Neuronal stem cell (in vitro differentiated cells): ENCODE results near the gene SUSD1.

Source experiments
- DNase-seq: peaks from one replicate; pipeline ENCODE4 v3.0.0-alpha.2; 2013; ENCODE audit warnings: low spot score
- H2AFZ ChIP-seq: one replicate; pipeline ENCODE4 v1.6.1; 2013; ENCODE audit warnings: mild to moderate bottlenecking, low read length, inconsistent platforms
- H2AK5ac ChIP-seq: 2 replicates; pipeline ENCODE4 v1.6.1; 2013; ENCODE audit warnings: low read depth, mild to moderate bottlenecking, inconsistent platforms, low read length, moderate library complexity, mixed read lengths
- H2BK120ac ChIP-seq: 2 replicates; pipeline ENCODE4 v1.6.1; 2013; ENCODE audit warnings: low read depth, mild to moderate bottlenecking, inconsistent platforms, low read length, moderate library complexity, mixed read lengths
- H2BK12ac ChIP-seq: one replicate; pipeline ENCODE4 v1.6.1; 2013; ENCODE audit warnings: low read length, inconsistent platforms
- H2BK15ac ChIP-seq: 2 replicates; pipeline ENCODE4 v1.6.1; 2013; ENCODE audit warnings: mild to moderate bottlenecking, low read length, inconsistent platforms, mixed read lengths
- H2BK5ac ChIP-seq: one replicate; pipeline ENCODE4 v1.6.1; 2013; ENCODE audit warnings: inconsistent platforms, mild to moderate bottlenecking, low read length, moderate library complexity
- H3K14ac ChIP-seq: one replicate; pipeline ENCODE4 v1.6.1; 2013; ENCODE audit warnings: low read length, inconsistent platforms
- H3K18ac ChIP-seq: 2 replicates; pipeline ENCODE4 v1.6.1; 2013; ENCODE audit warnings: low read length, inconsistent platforms
- H3K23ac ChIP-seq: 2 replicates; pipeline ENCODE4 v1.6.1; 2013; ENCODE audit warnings: low read depth, mild to moderate bottlenecking, mixed read lengths, low read length, inconsistent platforms; ENCODE audit not compliant: poor library complexity
- H3K27ac ChIP-seq: replicated peaks from 3 replicates; pipeline ENCODE4 v1.5.1; 2013; ENCODE audit warnings: low read length, inconsistent platforms
- H3K27me3 ChIP-seq, 3 experiments: 2 replicates each; pipeline ENCODE4 v1.6.1; 2013; ENCODE audit warnings: low read length in 3 of 3, mild to moderate bottlenecking in 2 of 3, inconsistent platforms in 1 of 3, low read depth in 1 of 3, mixed read lengths in 1 of 3, moderate library complexity in 1 of 3; ENCODE audit not compliant: control insufficient read depth in 3 of 3, insufficient read depth in 3 of 3
- H3K36me3 ChIP-seq, 2 donors: replicated peaks in 1 of 2; 2 replicates each; pipeline ENCODE4 v1.6.1; 2013; ENCODE audit warnings: low read length in 2 of 2; ENCODE audit not compliant: control insufficient read depth in 2 of 2, insufficient read depth in 2 of 2
- H3K4ac ChIP-seq: 2 replicates; pipeline ENCODE4 v1.6.1; 2013; ENCODE audit warnings: inconsistent platforms, mild to moderate bottlenecking, low read length, moderate library complexity
- H3K4me1 ChIP-seq, 2 donors: 1 replicate in 1 of 2; 2 replicates in 1 of 2; pipeline ENCODE4 v1.6.1; 2013; ENCODE audit warnings: low read length in 2 of 2, low read depth in 1 of 2; ENCODE audit not compliant: control insufficient read depth in 2 of 2, insufficient read depth in 1 of 2
- H3K4me2 ChIP-seq: one replicate; pipeline ENCODE4 v1.6.1; 2013; ENCODE audit warnings: mild to moderate bottlenecking, low read length, inconsistent platforms; ENCODE audit not compliant: insufficient read depth, poor library complexity, severe bottlenecking
- H3K4me3 ChIP-seq, 2 donors: 2 replicates each; pipeline ENCODE4 v1.5.1; 2013; ENCODE audit warnings: low read length in 2 of 2, mild to moderate bottlenecking in 2 of 2, inconsistent platforms in 1 of 2, moderate library complexity in 1 of 2
- H3K79me1 ChIP-seq: one replicate; pipeline ENCODE4 v1.6.1; 2013; ENCODE audit warnings: low read depth, mild to moderate bottlenecking, inconsistent platforms, low read length, moderate library complexity
- H3K9ac ChIP-seq: one replicate; pipeline ENCODE4 v1.6.1; 2013; ENCODE audit warnings: mild to moderate bottlenecking, low read depth, low read length, inconsistent platforms; ENCODE audit not compliant: poor library complexity
- H3K9me3 ChIP-seq, 2 donors: replicated peaks in 1 of 2; 2 replicates each; pipeline versions ENCODE3 to v1.6.1; 2013; ENCODE audit warnings: low read length in 2 of 2, mild to moderate bottlenecking in 2 of 2, inconsistent platforms in 1 of 2, low read depth in 1 of 2, mixed read lengths in 1 of 2, moderate library complexity in 1 of 2; ENCODE audit not compliant: control insufficient read depth in 2 of 2, insufficient read depth in 1 of 2
- H4K8ac ChIP-seq: one replicate; pipeline ENCODE4 v1.6.1; 2013; ENCODE audit warnings: low read depth, mild to moderate bottlenecking, inconsistent platforms, low read length, moderate library complexity
- H4K91ac ChIP-seq: one replicate; pipeline ENCODE4 v1.6.1; 2013; ENCODE audit warnings: low read length, low read depth, mild to moderate bottlenecking, inconsistent platforms; ENCODE audit not compliant: poor library complexity
- WGBS, 2 donors: extraction: QIAGEN DNeasy Blood & Tissue Kit; methylation state at CpG; one replicate each; pipeline ENCODE4 v1.1.7; 2013; ENCODE audit warnings: missing lambda C conversion rate in 2 of 2, mixed read lengths in 1 of 2; ENCODE audit not compliant: insufficient read length in 2 of 2, insufficient replicate concordance in 1 of 2; ENCODE audit errors: extremely low coverage in 2 of 2; 5-methylcytosine and 5-hydroxymethylcytosine counted together

SUSD1 gene

GRCh38 chr9:112132356-112132755 lies 42.7 kb downstream of the SUSD1 start:
- H2AK5ac ChIP-seq = no peak overlapping the region
- no peak overlapping the region for H3K23ac ChIP-seq
- H4K8ac ChIP-seq = no peak overlapping the region
- H3K36me3 ChIP-seq = no peaks in the 10 kb centered on the region
- no peaks in the 10 kb centered on the region for H3K27me3 ChIP-seq
- no peaks in the 10 kb centered on the region for H3K4me1 ChIP-seq
- H2BK15ac ChIP-seq = no peak overlapping the region
- H3K18ac ChIP-seq = no peak overlapping the region
- H3K9ac ChIP-seq = no peak overlapping the region
- no peak overlapping the region for H2BK5ac ChIP-seq
- no peak overlapping the region for H2AFZ ChIP-seq
- H3K4me2 ChIP-seq = no peak overlapping the region
- DNase-seq = no peak
- no peak overlapping the region for H3K4ac ChIP-seq
- no peak overlapping the region for H3K14ac ChIP-seq
- H3K4me3 ChIP-seq = no peak overlapping the region
- no peak overlapping the region for H2BK120ac ChIP-seq
- no peak overlapping the region for H4K91ac ChIP-seq
- H2BK12ac ChIP-seq = no peak overlapping the region
- no peaks in the 10 kb centered on the region for H3K79me1 ChIP-seq
- no CpG with 5 or more reads among the region's 3 CpGs for WGBS, 2 donors
- peaks cover 0 to 2% of the 10 kb centered on the region in 2 donors for H3K9me3 ChIP-seq
- no peak overlapping the region for H3K27ac ChIP-seq

GRCh38 chr9:112130997-112131396 lies 44.1 kb downstream of the SUSD1 start:
- H2BK120ac ChIP-seq = no peak overlapping the region
- H3K4me1 ChIP-seq = peaks cover 0 to 4% of the 10 kb centered on the region in 2 donors
- no peak overlapping the region for H3K4me3 ChIP-seq
- no peak overlapping the region for H3K23ac ChIP-seq
- no peak overlapping the region for H3K14ac ChIP-seq
- no peaks in the 10 kb centered on the region for H3K27me3 ChIP-seq
- H3K79me1 ChIP-seq = no peaks in the 10 kb centered on the region
- H3K27ac ChIP-seq = no peak overlapping the region
- H3K18ac ChIP-seq = no peak overlapping the region
- no peaks in the 10 kb centered on the region for H3K36me3 ChIP-seq
- no peak overlapping the region for H3K4me2 ChIP-seq
- H3K4ac ChIP-seq = no peak overlapping the region
- no peak overlapping the region for H3K9ac ChIP-seq
- no peak overlapping the region for H2AFZ ChIP-seq
- no peak overlapping the region for H4K8ac ChIP-seq
- no peak overlapping the region for H2BK15ac ChIP-seq
- no peak for DNase-seq
- H2BK5ac ChIP-seq = no peak overlapping the region
- H3K9me3 ChIP-seq = peaks cover 0 to 2% of the 10 kb centered on the region in 2 donors
- no peak overlapping the region for H2BK12ac ChIP-seq
- no peak overlapping the region for H2AK5ac ChIP-seq
- H4K91ac ChIP-seq = no peak overlapping the region
- WGBS, 2 donors = no CpG with 5 or more reads among the region's 5 CpGs

GRCh38 chr9:112130347-112130746 lies 44.8 kb downstream of the SUSD1 start:
- H3K27ac ChIP-seq = no peak overlapping the region
- no peak overlapping the region for H3K9ac ChIP-seq
- H3K23ac ChIP-seq = no peak overlapping the region
- no peak overlapping the region for H4K91ac ChIP-seq
- no peak for DNase-seq
- no CpG with 5 or more reads among the region's 2 CpGs for WGBS, 2 donors
- no peak overlapping the region for H3K4me3 ChIP-seq
- H2AFZ ChIP-seq = no peak overlapping the region
- no peak overlapping the region for H2BK5ac ChIP-seq
- no peak overlapping the region for H3K4ac ChIP-seq
- H4K8ac ChIP-seq = no peak overlapping the region
- H3K79me1 ChIP-seq = no peaks in the 10 kb centered on the region
- H3K9me3 ChIP-seq = peaks cover 0 to 2% of the 10 kb centered on the region in 2 donors
- H3K18ac ChIP-seq = no peak overlapping the region
- no peak overlapping the region for H3K4me2 ChIP-seq
- H3K14ac ChIP-seq = no peak overlapping the region
- no peak overlapping the region for H2BK120ac ChIP-seq
- H2AK5ac ChIP-seq = no peak overlapping the region
- no peak overlapping the region for H2BK12ac ChIP-seq
- no peaks in the 10 kb centered on the region for H3K27me3 ChIP-seq
- peaks cover 0 to 4% of the 10 kb centered on the region in 2 donors for H3K4me1 ChIP-seq
- no peaks in the 10 kb centered on the region for H3K36me3 ChIP-seq
- H2BK15ac ChIP-seq = no peak overlapping the region

- no peak overlapping the region for H3K9ac ChIP-seq
- peaks cover 0 to 4% of the 10 kb centered on the region in 2 donors for H3K4me1 ChIP-seq
- no peaks in the 10 kb centered on the region for H3K27me3 ChIP-seq
- no peak overlapping the region for H2AFZ ChIP-seq
- no peak overlapping the region for H4K91ac ChIP-seq
- no peaks in the 10 kb centered on the region for H3K79me1 ChIP-seq
- no peak overlapping the region for H2AK5ac ChIP-seq
- H4K8ac ChIP-seq = no peak overlapping the region
- H3K27ac ChIP-seq = no peak overlapping the region
- H3K9me3 ChIP-seq = no peaks in the 10 kb centered on the region
- H3K4me3 ChIP-seq = no peak overlapping the region
- H2BK12ac ChIP-seq = no peak overlapping the region
- no peak overlapping the region for H3K4ac ChIP-seq
- no peak overlapping the region for H2BK120ac ChIP-seq
- no peak overlapping the region for H3K18ac ChIP-seq
- H3K36me3 ChIP-seq = no peaks in the 10 kb centered on the region
- H3K4me2 ChIP-seq = no peak overlapping the region
- no peak overlapping the region for H3K14ac ChIP-seq
- DNase-seq = no peak
- H3K23ac ChIP-seq = no peak overlapping the region
- H2BK5ac ChIP-seq = no peak overlapping the region
- H2BK15ac ChIP-seq = no peak overlapping the region
- no CpG with 5 or more reads among the region's 6 CpGs for WGBS, 2 donors
Measured at GRCh38 chr9:112129246-112129645, 45.9 kb downstream of the SUSD1 start.
